ENCODE measurements around the gene FLRT1.

- TF ChIP-seq CTCF (conservative IDR thresholded peaks at IDR 0.05) (no peak), EZH2 (IDR thresholded peaks at IDR 0.05; ENCODE audit: low read depth) (no peak)
These were observed 24.4 kb upstream of the FLRT1 start for GRCh38 chr11:64011371-64011770.
